ENCODE results near the gene DACT3. TPM values are rescaled to one million over a fixed set of nuclear protein-coding genes. Genes with fewer than 3 reads are reported as not detected.

Gene DACT3
- total and polyA plus RNA-seq, 8 donors = 6.1 to 29.9 (median 10.4) TPM

GRCh38 chr19:46617601-46618000 lies 43.4 kb downstream of the DACT3 start:
- WGBS, 5 donors = 65 to 86% (median 71%) methylated on average over 5 to 6 of the region's 6 CpGs
- Histone ChIP-seq H3K27ac (peak overlapping the region in 3 of 5 donors; percentile 15 to 52 (median 51)), H3K4me1 (peaks cover 42 to 71% (median 54%) of the 10 kb centered on the region in 4 donors), H3K9me3 (no peaks in the 10 kb centered on the region), H3K4me3 (no peak overlapping the region), H3K27me3 (no peaks in the 10 kb centered on the region), H3K36me3 (no peaks in the 10 kb centered on the region)
- DNase-seq = no peak
- intact Hi-C loops (cut with DNase I; ENCODE audit: low total_unique reads) = no loop called here
- TF ChIP-seq CTCF (IDR thresholded peaks at IDR 0.05) (no peak), POLR2AphosphoS5 (IDR thresholded peaks at IDR 0.05) (no peak), POLR2A (IDR thresholded peaks at IDR 0.05) (no peak), EP300 (IDR thresholded peaks at IDR 0.05) (no peak)

- intact Hi-C loops (cut with DNase I; ENCODE audit: low total_unique reads) = no loop called here
- Histone ChIP-seq H3K9me3 (no peaks in the 10 kb centered on the region), H3K4me1 (peaks cover 42 to 63% (median 48%) of the 10 kb centered on the region in 4 donors), H3K4me3 (no peak overlapping the region), H3K27me3 (no peaks in the 10 kb centered on the region), H3K36me3 (no peaks in the 10 kb centered on the region), H3K27ac (peak overlapping the region in 4 of 5 donors; percentile 11 to 52 (median 33))
- DNase-seq = peak; percentile 84 to 88
- 25 to 32% (median 30%) methylated on average over 17 of the region's 17 CpGs for WGBS, 5 donors
- TF ChIP-seq POLR2AphosphoS5 (IDR thresholded peaks at IDR 0.05) = peak in 1 of 3 donors; percentile 50
- no peak for TF ChIP-seq EP300 (IDR thresholded peaks at IDR 0.05)
- peak in 5 of 7 experiments; percentile 11 to 63 (median 37) for TF ChIP-seq CTCF (IDR thresholded peaks at IDR 0.05)
- TF ChIP-seq POLR2A (IDR thresholded peaks at IDR 0.05) = no peak
These were observed 44.2 kb downstream of the DACT3 start for GRCh38 chr19:46616631-46617322.

GRCh38 chr19:46615966-46616365 lies 45.0 kb downstream of the DACT3 start:
- Histone ChIP-seq H3K9me3 (no peaks in the 10 kb centered on the region), H3K4me1 (peaks cover 35 to 60% (median 40%) of the 10 kb centered on the region in 4 donors), H3K27me3 (no peaks in the 10 kb centered on the region), H3K27ac (no peak overlapping the region), H3K36me3 (peaks cover 0 to 2% (median 2%) of the 10 kb centered on the region in 4 donors), H3K4me3 (no peak overlapping the region)
- TF ChIP-seq POLR2A (IDR thresholded peaks at IDR 0.05) (no peak), CTCF (IDR thresholded peaks at IDR 0.05) (no peak), POLR2AphosphoS5 (IDR thresholded peaks at IDR 0.05) (no peak)
- no peak for DNase-seq
- intact Hi-C loops (cut with DNase I; ENCODE audit: low total_unique reads) = no loop called here
- 77 to 84% (median 81%) methylated on average over 10 of the region's 10 CpGs for WGBS, 5 donors

- no peak for TF ChIP-seq EP300 (IDR thresholded peaks at IDR 0.05)
- TF ChIP-seq POLR2A (IDR thresholded peaks at IDR 0.05) = no peak
- peak in 1 of 3 donors; percentile 41 for TF ChIP-seq POLR2AphosphoS5 (IDR thresholded peaks at IDR 0.05)
- TF ChIP-seq CTCF (IDR thresholded peaks at IDR 0.05) = peak in 6 of 7 experiments; percentile 54 to 91 (median 86)
- intact Hi-C loops (cut with DNase I; ENCODE audit: low total_unique reads) = loop anchor here (5.0 kb wide), 1 partner anchor 48 kb away; the partner anchor contains the start of gene DACT3
- 7 to 13% (median 11%) methylated on average over 11 to 12 of the region's 12 CpGs for WGBS, 5 donors
- Histone ChIP-seq H3K4me3 (no peak overlapping the region), H3K4me1 (peaks cover 22 to 45% (median 27%) of the 10 kb centered on the region in 4 donors), H3K36me3 (peaks cover 10 to 20% (median 19%) of the 10 kb centered on the region in 4 donors), H3K27me3 (no peaks in the 10 kb centered on the region), H3K9me3 (no peaks in the 10 kb centered on the region), H3K27ac (peak overlapping the region in 1 of 5 donors; percentile 2)
- DNase-seq = peak; percentile 88 to 93
These were observed 46.8 kb downstream of the DACT3 start for GRCh38 chr19:46614114-46614722.

Data from stomach (tissue), 9 donors.